HepG2 (cell line): ENCODE data around the gene MXRA7.

Experiments
- JUND ChIP-seq: sonication (generic); formaldehyde crosslinking; IDR thresholded peaks from 2 replicates; pipeline ENCODE4 v1.8.0; 2022; ENCODE audit warnings: mild to moderate bottlenecking, missing genetic modification reagents
- MTA1 ChIP-seq: sonication (generic); formaldehyde crosslinking; IDR thresholded peaks from 2 replicates; pipeline ENCODE4 v1.4.0; 2020; ENCODE audit warnings: missing genetic modification reagents, mild to moderate bottlenecking, borderline replicate concordance
- NFIC ChIP-seq: IDR thresholded peaks from 2 replicates; pipeline ENCODE4 v1.6.1; 2012; ENCODE audit warnings: mild to moderate bottlenecking, low read length, inconsistent platforms
- POLR2AphosphoS5 ChIP-seq: IDR thresholded peaks from 2 replicates; pipeline ENCODE4 v1.6.1; 2012; ENCODE audit warnings: low read depth, low read length
- ZBTB21 ChIP-seq: sonication (generic); formaldehyde crosslinking; IDR thresholded peaks from 2 replicates; pipeline ENCODE4 v1.4.0; 2020; ENCODE audit warnings: missing genetic modification reagents
- ZBTB8A ChIP-seq: sonication (generic); formaldehyde crosslinking; IDR thresholded peaks from 2 replicates; pipeline ENCODE4 v1.4.0; 2020; ENCODE audit warnings: mild to moderate bottlenecking, low read depth, missing genetic modification reagents, borderline replicate concordance
- ZNF614 ChIP-seq: IDR thresholded peaks from 2 replicates; pipeline ENCODE4 v1.6.1; 2018; ENCODE audit warnings: missing biosample characterization, missing genetic modification reagents, inconsistent platforms, borderline replicate concordance
- ZNF766 ChIP-seq: sonication (generic); formaldehyde crosslinking; IDR thresholded peaks from 2 replicates; pipeline ENCODE4 v1.5.0; 2020; ENCODE audit warnings: missing genetic modification reagents, borderline replicate concordance
- ZNF83 ChIP-seq: sonication (generic); formaldehyde crosslinking; IDR thresholded peaks from 2 replicates; pipeline ENCODE4 v1.4.0; 2020; ENCODE audit warnings: missing genetic modification reagents, mild to moderate bottlenecking, borderline replicate concordance
- TF ChIP-seq, protein P1 (sequence below): sonication (generic); formaldehyde crosslinking; IDR thresholded peaks from 2 replicates; pipeline ENCODE4 v1.4.0; 2020; ENCODE audit warnings: missing genetic modification reagents
- TF ChIP-seq, protein P2 (sequence below): sonication (generic); formaldehyde crosslinking; IDR thresholded peaks from 2 replicates; pipeline ENCODE4 v1.5.0; 2020; ENCODE audit warnings: mild to moderate bottlenecking, missing genetic modification reagents, moderate library complexity

DNA sequence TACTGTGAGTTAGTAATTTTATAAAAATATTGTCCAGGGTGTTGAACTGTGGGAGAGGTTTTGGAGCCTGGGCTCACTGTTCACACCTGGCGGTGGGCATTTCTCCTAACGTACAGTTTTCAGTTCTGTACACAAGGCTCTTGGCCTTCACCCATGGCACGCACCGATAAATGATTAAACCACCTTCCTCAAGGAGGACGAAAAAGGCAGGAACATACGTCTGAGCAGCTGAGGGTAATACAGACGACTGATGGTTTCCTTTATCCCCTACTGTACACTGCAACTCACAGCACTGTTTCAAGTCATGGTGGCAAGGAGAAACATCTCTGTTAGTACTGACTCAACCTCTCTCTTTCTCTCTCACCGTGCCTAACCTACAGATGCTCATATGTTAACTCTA, 65.8 kb downstream of the MXRA7 start:
- no peak for TF ChIP-seq JUND (CRISPR knock-in tag)
- no peak for TF ChIP-seq POLR2AphosphoS5
- TF ChIP-seq NFIC = no peak
- no peak for TF ChIP-seq ZNF766 (CRISPR knock-in tag)
- TF ChIP-seq, protein P1, sequence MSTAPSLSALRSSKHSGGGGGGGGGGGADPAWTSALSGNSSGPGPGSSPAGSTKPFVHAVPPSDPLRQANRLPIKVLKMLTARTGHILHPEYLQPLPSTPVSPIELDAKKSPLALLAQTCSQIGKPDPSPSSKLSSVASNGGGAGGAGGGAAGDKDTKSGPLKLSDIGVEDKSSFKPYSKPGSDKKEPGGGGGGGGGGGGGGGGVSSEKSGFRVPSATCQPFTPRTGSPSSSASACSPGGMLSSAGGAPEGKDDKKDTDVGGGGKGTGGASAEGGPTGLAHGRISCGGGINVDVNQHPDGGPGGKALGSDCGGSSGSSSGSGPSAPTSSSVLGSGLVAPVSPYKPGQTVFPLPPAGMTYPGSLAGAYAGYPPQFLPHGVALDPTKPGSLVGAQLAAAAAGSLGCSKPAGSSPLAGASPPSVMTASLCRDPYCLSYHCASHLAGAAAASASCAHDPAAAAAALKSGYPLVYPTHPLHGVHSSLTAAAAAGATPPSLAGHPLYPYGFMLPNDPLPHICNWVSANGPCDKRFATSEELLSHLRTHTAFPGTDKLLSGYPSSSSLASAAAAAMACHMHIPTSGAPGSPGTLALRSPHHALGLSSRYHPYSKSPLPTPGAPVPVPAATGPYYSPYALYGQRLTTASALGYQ (CRISPR knock-in tag) = no peak
- TF ChIP-seq ZBTB8A = no peak
- no peak for TF ChIP-seq ZNF83 (CRISPR knock-in tag)
- TF ChIP-seq, protein P2, sequence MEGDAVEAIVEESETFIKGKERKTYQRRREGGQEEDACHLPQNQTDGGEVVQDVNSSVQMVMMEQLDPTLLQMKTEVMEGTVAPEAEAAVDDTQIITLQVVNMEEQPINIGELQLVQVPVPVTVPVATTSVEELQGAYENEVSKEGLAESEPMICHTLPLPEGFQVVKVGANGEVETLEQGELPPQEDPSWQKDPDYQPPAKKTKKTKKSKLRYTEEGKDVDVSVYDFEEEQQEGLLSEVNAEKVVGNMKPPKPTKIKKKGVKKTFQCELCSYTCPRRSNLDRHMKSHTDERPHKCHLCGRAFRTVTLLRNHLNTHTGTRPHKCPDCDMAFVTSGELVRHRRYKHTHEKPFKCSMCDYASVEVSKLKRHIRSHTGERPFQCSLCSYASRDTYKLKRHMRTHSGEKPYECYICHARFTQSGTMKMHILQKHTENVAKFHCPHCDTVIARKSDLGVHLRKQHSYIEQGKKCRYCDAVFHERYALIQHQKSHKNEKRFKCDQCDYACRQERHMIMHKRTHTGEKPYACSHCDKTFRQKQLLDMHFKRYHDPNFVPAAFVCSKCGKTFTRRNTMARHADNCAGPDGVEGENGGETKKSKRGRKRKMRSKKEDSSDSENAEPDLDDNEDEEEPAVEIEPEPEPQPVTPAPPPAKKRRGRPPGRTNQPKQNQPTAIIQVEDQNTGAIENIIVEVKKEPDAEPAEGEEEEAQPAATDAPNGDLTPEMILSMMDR (CRISPR knock-in tag) = no peak
- TF ChIP-seq MTA1 (CRISPR knock-in tag) = no peak
- no peak for TF ChIP-seq ZBTB21
- TF ChIP-seq ZNF614 (CRISPR knock-in tag) = no peak
